Breast epithelium (tissue), 4 donors: ENCODE results near the gene GRK5. TPM values are rescaled to one million over a fixed set of nuclear protein-coding genes. Genes with fewer than 3 reads are reported as not detected.

Experiments
- DNase-seq, 2 donors: peaks; one replicate each; pipeline ENCODE4 v3.0.0-alpha.2; 2019; ENCODE audit warnings: low spot score in 2 of 2
- H3K27ac ChIP-seq, 2 donors: fragments of 200-600 bp; sonication (generic) in 1 of 2; one replicate each; pipeline ENCODE4 v1.5.1; 2016 to 2019; ENCODE audit warnings: mild to moderate bottlenecking in 1 of 2
- H3K27me3 ChIP-seq, 2 donors: fragments of 200-600 bp; sonication (generic) in 1 of 2; one replicate each; pipeline versions ENCODE4 v1.5.1 to v1.6.0; 2017 to 2019; ENCODE audit warnings: control low read depth in 1 of 2, mild to moderate bottlenecking in 1 of 2
- H3K36me3 ChIP-seq: fragments of 200-600 bp; one replicate; pipeline ENCODE4 v1.5.1; 2019
- H3K4me1 ChIP-seq, 2 donors: fragments of 200-600 bp; sonication (generic); one replicate each; pipeline ENCODE4 v1.5.1; 2016 to 2019; ENCODE audit warnings: control low read depth in 1 of 2
- H3K4me3 ChIP-seq, 3 donors: fragments of 200-600 bp; sonication (generic); 1 replicate in 2 of 3; 2 replicates in 1 of 3; pipeline ENCODE4 v1.5.1; 2016 to 2019; ENCODE audit warnings: mild to moderate bottlenecking in 3 of 3, moderate library complexity in 2 of 3
- H3K9me3 ChIP-seq, 2 donors: fragments of 200-600 bp; sonication (generic) in 1 of 2; one replicate each; pipeline ENCODE4 v1.5.1; 2016 to 2019; ENCODE audit warnings: control low read depth in 1 of 2
- POLR2A ChIP-seq: fragments of 450-650 bp; IDR thresholded peaks from one replicate; pipeline ENCODE4 v1.6.1; 2016; ENCODE audit warnings: antibody characterized with exemption, mild to moderate bottlenecking, moderate library complexity
- POLR2AphosphoS5 ChIP-seq, 3 donors: sonication (generic); formaldehyde crosslinking; IDR thresholded peaks; one replicate each; pipeline ENCODE4 v1.6.1; 2017; ENCODE audit warnings: antibody characterized with exemption in 3 of 3
- intact Hi-C: fragments of 100-400 bp; cut with DNase I; formaldehyde crosslinking; loops from one replicate; pipeline ENCODE4 v1.15.1; 2023; ENCODE audit warnings: low total_unique reads
- total RNA-seq, 3 donors: library from RNA; depleted of rRNA; stranded (reverse); fragments of >200 nt; gene quantifications; one replicate each; pipeline ENCODE4 v1.1.0, GENCODE V29; 2016
- TF ChIP-seq, protein P1 (sequence below), 3 donors: fragments of 450-650 bp; IDR thresholded peaks; one replicate each; pipeline ENCODE4 v1.5.1; 2016 to 2017; ENCODE audit warnings: antibody characterized with exemption in 3 of 3, mild to moderate bottlenecking in 3 of 3, moderate library complexity in 3 of 3

Gene GRK5
- total RNA-seq, 3 donors from 2014 or later = 14.9 to 20.6 (median 15.2) TPM

DNA sequence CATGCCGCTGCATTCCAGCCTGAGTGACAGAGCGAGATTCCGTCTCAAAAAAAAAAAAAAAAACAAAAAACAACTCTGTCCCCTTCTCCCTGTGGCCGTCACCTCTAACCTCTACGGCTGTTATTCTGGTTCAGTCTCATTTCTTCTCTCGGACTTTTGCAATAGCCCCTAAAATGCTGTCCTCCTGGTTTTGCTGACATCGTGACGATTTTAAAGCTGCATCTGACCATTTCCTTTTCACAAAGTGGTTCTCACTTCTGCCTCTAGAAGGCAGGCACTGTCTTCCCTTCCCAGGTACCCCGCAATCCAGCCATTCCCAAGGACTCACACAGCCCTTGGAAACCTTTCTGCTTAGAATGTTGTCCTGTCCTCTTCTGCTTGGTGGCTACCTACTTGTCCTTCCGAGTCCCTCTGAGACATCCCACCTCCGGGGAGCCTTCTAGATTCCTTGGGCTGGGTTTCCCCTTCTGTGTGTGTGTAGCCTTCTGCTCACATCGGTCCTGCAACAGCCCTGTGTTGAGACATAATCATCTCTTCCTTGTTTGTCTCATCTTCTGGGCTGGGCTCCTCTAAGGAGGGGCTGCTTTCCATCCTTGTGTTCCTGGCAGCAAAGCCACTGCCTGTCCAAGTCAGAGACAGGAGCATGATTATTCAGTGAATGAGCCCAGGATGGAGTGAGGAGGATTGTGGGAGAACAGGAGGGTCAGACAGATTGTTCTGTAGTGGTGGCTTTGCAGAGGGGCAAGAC, 83.1 kb downstream of the GRK5 start:
- intact Hi-C loops = no loop called here
- Histone ChIP-seq H3K9me3 (no peaks in the 10 kb centered on the region), H3K27ac (peak overlapping the region in 1 of 2 donors; percentile 40), H3K4me3 (no peak overlapping the region), H3K4me1 (peaks cover 6 to 7% of the 10 kb centered on the region in 2 donors), H3K36me3 (no peaks in the 10 kb centered on the region), H3K27me3 (no peaks in the 10 kb centered on the region)
- TF ChIP-seq POLR2A (no peak), POLR2AphosphoS5 (IDR thresholded peaks at IDR 0.05) (no peak)
- TF ChIP-seq, protein P1, sequence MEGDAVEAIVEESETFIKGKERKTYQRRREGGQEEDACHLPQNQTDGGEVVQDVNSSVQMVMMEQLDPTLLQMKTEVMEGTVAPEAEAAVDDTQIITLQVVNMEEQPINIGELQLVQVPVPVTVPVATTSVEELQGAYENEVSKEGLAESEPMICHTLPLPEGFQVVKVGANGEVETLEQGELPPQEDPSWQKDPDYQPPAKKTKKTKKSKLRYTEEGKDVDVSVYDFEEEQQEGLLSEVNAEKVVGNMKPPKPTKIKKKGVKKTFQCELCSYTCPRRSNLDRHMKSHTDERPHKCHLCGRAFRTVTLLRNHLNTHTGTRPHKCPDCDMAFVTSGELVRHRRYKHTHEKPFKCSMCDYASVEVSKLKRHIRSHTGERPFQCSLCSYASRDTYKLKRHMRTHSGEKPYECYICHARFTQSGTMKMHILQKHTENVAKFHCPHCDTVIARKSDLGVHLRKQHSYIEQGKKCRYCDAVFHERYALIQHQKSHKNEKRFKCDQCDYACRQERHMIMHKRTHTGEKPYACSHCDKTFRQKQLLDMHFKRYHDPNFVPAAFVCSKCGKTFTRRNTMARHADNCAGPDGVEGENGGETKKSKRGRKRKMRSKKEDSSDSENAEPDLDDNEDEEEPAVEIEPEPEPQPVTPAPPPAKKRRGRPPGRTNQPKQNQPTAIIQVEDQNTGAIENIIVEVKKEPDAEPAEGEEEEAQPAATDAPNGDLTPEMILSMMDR (IDR thresholded peaks at IDR 0.05) = no peak
- DNase-seq = no peak

DNA sequence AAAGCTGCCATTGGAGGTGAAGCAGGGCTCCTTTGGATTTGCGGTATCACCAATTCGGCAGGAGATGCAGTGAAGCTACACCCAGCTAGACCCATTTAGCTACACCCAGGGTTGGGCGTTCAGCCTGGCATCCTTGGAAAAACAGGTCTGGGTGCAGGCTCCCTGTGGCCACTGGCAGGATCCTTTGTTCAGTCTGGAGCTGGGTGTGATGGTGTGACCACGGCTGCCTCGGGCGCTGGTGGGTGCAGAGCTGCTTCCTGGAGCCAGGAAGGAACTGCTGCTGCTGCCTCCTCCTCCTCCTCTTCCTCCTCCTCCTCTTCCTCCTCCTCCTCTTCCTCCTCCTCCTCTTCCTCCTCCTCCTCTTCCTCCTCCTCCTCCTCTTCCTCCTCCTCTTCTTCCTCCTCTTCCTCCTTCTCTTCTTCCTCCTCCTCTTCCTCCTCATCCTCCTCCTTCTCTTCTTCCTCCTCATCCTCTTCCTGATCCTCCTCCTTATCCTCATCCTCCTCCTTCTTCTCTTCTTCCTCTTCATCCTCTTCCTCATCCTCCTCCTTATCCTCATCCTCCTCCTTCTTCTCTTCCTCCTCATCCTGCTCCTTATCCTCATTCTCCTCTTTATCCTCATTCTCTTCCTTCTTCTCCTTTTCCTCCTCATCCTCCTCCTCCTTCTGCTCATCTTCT, 84.0 kb downstream of the GRK5 start:
- TF ChIP-seq POLR2AphosphoS5 (IDR thresholded peaks at IDR 0.05) = no peak
- TF ChIP-seq, protein P1 (IDR thresholded peaks at IDR 0.05) = no peak
- TF ChIP-seq POLR2A = no peak
- intact Hi-C loops = no loop called here
- H3K36me3 ChIP-seq = no peaks in the 10 kb centered on the region
- DNase-seq = no peak
- H3K9me3 ChIP-seq = no peaks in the 10 kb centered on the region
- peaks cover 0 to 3% of the 10 kb centered on the region in 2 donors for H3K4me1 ChIP-seq
- H3K27ac ChIP-seq = peak overlapping the region; percentile 7 to 40
- no peak overlapping the region for H3K4me3 ChIP-seq
- H3K27me3 ChIP-seq = no peaks in the 10 kb centered on the region

DNA sequence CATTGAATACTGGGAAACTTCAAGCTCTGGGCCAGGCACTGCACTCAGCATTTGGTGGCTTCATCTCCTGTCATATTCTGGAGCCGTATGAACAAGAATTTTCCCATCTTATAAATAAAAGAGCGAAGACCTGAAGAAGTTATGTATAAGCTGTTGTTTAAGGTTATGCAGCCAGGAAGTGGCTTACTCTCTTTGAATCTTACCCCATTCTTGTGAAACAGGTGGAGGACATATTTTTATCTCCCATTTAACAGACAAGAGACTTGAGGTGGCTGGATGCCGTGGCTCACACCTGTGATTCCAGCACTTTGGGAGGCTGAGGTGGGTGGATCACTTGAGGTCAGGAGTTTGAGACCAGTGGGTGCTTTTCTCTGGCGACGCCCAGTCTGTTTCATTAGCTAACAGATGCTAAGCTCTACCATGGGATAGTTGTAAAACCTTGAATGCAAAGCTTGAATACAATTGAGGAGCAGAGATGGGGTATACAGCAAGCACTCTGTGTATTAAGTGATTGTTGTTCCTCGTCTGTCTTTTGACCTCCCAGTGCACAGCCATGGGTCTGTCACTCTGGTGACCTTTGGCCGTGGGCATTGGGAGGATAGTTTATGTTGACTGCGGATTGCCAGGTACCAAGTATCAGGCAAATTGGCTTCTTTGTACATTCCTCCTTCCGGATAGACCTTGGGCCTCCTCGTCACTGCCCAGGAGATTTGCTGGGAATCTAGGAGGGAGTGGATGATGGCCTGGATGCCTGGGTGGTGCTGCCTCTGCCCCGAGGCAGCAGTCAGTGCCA, 85.8 kb downstream of the GRK5 start:
- Histone ChIP-seq H3K27ac (peak overlapping the region; percentile 53 to 62), H3K36me3 (no peaks in the 10 kb centered on the region), H3K4me3 (no peak overlapping the region), H3K4me1 (peaks cover 0 to 3% of the 10 kb centered on the region in 2 donors), H3K27me3 (no peaks in the 10 kb centered on the region), H3K9me3 (no peaks in the 10 kb centered on the region)
- TF ChIP-seq POLR2A = no peak
- TF ChIP-seq, protein P1 (IDR thresholded peaks at IDR 0.05) = no peak
- intact Hi-C loops = no loop called here
- no peak for DNase-seq

DNA sequence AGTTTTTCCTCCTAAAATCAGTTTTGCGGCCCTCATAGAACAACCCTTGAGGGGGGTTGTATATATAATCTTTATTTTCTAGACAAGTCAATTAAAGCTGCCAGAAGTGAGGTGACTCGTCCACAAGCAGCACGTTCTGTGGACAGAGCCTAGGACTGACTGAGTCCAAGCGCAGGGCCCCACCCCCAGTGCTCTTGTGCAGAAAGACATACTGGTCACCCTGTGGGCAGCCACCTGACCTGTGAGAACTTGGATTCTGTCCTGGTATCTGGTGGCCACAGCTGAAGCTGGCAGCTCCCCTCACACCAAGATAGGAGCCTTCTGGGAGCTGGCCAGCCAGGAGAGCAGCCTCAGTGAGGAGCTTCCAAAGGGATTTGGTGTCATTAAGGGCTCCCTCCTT, 89.3 kb downstream of the GRK5 start:
- Histone ChIP-seq H3K4me1 (peaks cover 0 to 3% of the 10 kb centered on the region in 2 donors), H3K9me3 (no peaks in the 10 kb centered on the region), H3K27ac (no peak overlapping the region), H3K27me3 (no peaks in the 10 kb centered on the region), H3K4me3 (no peak overlapping the region), H3K36me3 (no peaks in the 10 kb centered on the region)
- TF ChIP-seq, protein P1 (IDR thresholded peaks at IDR 0.05) = no peak
- TF ChIP-seq POLR2A (no peak), POLR2AphosphoS5 (IDR thresholded peaks at IDR 0.05) (no peak)
- no peak for DNase-seq
- intact Hi-C loops = no loop called here
